CD4-positive, alpha-beta T cell treated with Interleukin-2 at 100 ng/mL for 4 hours (primary cell): ENCODE results near the gene TARS3.
"Not testable (repeated sequence)": the region's sequence is repeated elsewhere in the genome, so short reads cannot be mapped to it uniquely, and the experiment has no call there.

Experiments used
- DNase-seq: peaks from one replicate; pipeline ENCODE4 v3.0.0-alpha.2; 2020; ENCODE audit warnings: low spot score

TARS3 gene

DNA sequence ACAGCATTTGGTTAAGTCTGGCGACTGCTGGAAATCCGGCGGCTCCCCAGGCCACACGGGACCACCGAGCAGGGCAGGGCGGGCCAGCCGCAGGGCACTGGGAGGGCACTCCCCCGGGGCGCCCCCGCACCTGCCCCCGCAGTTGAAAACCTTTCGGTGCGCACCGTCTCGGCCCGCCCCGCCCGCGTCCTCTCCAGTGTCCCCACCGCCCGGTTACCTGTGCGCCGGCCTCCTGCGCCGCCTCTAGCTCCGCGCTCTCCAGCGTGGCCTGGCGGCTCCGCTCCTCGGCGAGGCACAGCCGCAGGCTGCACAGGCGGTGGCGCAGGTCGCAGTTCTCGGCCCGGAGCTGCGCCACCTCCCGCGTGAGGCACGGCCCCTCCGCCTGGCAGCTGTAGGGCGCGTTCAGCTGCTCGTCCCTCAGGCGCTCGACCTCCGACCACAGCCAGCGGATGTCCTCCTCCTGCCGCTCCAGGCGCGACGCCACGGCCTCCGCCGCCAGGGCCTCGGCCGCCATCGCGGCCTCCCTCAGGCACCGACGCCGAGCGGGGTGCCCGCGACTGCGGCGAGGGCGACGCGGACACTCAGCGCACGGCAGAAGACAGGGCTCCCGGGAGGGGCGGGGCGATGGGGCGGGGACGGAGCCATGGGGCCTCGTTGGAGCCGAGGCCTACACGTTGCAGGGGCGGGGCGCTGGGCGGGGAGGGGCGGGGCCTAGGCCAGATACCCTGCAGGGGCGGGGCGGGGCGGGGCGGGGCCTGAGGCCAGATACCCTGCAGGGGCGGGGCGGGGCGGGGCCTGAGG lies at the start of gene TARS3:
Gene TARS3 (minus strand): TSS at position 600 of the 801 bp plus-strand sequence. CDS start 86 bp downstream, at position 514.
- peak; percentile 96 for DNase-seq

DNA sequence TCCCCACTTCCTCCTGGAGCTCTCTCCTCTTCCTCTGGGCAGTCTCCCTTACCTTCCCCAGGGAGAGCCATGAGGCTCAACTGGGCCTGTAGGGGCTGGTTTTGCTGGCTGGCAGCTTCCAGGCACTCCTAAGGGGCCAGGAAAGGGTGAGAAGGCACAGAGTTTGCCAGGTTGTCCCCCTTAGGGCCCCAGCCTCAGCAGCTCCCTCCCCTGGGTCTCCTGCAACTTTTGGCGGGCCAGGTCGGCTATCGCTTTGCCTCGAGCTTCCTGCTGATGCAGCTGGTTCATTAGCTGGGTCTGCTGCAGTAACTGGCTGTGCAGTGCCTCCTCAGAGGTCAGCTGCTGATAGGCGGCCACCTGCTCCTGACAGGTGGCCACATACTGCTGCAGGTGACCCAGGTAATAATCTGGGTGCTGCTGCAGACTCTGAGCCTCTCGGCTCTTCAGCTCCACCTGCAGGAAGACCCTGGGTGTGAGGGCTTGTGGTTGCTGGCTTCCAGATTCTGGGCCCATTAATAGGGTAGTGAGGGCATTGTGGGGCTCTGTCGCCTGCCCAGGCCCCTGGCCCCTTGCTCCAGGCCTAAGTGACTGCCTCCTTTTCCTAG lies 49.3 kb upstream of the TARS3 start:
- peak; percentile 5 for DNase-seq

DNA sequence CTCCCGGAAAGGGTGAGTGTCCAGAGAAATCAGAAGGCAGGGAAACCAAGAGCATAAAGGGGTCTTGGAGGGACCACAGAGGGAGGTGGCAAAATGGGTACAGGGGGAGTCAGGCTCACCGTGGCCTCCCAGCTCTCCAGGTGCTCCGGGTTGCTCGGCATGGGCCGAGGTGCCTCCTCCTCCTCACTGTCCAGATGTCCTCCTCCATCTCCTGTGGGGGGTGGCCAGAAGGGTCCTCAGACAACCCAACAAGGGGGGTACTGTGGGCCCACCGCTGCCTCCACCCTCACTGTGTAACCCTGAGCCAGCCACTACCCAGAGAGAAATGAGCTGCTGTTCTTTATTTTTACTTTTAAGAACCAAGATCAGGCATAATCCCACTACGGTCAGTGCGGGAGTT lies 48.6 kb upstream of the TARS3 start:
- DNase-seq: no peak

DNA sequence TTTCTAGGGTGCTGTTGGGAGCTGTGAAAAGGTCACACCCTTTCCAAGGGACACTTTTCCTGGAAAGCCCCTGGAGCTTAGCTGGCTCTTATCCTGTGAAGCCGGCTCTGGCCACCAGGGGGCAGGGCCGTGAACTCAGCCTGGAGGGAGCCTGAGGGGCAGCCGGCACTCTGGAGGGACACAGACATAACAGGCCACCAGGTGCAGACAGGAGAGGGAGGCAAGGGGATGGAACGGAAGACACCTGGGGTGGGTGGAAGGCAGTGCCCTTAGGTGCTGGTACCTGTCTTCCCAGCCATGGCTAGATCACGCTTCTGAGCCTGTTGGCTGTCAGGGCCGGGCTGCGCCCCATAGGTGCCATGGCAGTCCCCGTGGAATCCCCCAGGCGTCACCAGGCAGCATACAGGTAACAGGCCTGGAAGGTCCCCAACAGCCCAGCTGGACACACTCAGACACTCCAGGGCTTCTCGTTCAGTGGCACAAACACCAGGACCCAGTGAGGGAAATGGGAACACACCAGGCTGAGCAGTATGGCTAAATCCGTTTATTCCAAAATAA lies 42.9 kb upstream of the TARS3 start:
- not testable (repeated sequence) for DNase-seq

DNA sequence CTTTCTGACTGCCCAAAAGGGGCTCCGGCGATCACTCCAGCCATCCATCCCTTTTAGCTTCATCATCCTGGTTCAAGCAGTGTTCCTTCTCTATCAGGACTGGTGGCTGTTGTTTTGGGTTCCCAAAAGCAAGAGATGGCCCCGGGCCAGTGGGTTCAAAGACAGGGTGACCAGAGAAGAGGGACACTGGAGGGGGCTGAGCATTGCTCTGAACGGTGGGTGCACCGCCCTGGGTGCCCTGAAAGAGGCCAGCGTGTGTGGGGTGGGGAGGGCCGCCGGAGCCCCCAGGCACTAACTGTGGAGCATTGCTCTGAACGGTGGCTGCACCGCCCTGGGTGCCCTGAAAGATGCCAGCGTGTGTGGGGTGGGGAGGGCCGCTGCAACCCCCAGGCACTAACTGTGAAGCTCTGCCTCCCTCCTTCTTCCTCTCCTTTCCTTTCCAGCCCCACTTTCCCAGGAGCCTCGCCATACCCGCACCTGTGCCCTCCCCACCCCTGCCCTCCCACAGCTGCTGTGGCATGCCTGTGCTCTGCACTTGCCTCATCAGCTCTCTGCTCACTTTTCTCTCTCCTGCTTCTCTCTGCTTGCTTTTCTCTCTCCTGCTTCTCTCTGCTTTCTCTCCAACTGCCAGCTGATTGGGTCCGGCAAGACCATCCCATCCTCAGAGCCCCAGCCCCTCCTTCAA lies 41.6 kb upstream of the TARS3 start:
- DNase-seq: no peak

DNA sequence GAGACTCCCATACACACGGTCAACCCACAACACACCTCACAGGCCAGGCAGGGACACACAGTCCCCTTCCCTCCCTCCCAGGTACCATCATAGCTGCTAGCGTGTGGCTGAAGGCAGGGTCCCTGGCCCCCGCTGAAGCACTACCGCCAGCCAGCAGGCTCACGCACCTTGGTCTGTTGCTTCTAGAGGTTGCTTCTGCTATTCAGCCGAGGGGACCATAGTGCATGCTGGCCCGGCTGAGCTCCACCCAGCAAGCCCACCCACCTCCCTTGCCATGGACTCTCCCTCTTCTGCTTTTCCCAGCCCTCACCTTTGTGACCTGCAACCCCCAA lies 41.0 kb upstream of the TARS3 start:
- DNase-seq: not testable (repeated sequence)

DNA sequence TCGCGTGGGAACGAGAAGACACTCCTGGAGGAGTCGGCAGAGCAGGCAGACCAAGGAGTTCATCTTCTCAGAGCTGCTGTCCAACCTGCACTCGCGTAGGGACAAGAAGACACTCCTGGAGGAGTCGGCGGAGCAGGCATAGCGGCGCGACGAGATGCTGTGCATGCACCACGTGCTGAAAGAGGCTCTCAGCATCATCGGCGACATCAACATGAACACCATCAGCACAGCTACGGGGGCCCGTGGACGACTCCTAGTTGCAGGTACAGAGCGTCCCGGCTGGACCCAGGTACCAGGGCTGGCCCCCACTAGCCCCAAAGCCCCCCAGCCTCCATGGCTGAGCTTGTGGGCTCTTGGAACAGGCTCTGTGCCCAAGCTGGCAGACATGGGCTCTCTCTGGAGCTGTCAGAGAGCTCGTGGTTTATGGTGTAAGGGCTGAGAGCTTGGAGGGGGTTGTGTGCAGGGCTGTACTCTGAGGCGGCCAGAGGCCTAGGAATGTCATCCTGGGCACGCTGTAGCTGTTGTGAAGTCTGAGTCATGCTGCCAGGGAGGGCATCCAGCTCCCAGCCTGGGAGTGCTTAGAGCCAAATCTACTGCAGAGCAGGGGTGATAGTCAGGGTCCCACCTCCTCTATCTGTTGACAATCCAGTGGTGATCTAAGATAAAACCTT lies 40.5 kb upstream of the TARS3 start:
- not testable (repeated sequence) for DNase-seq

DNA sequence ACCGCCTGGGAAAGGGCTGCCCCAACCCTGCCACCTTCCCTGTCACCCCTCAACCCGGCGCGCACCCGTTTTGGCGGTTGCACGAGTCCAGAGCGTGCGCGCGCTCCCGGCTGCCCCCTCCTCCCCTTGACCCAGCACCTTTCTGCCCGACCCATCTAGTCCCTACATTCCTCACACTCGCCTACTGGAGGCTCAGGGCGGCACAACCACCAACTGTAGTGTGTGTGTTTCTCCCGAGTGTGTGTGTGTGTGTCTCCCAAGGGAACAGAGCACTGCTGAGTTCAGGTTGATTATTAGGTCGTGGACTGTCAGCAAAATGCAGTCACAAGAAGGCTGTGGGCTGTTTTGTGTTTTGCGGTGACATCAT lies 22.4 kb upstream of the TARS3 start:
- not testable (repeated sequence) for DNase-seq

DNA sequence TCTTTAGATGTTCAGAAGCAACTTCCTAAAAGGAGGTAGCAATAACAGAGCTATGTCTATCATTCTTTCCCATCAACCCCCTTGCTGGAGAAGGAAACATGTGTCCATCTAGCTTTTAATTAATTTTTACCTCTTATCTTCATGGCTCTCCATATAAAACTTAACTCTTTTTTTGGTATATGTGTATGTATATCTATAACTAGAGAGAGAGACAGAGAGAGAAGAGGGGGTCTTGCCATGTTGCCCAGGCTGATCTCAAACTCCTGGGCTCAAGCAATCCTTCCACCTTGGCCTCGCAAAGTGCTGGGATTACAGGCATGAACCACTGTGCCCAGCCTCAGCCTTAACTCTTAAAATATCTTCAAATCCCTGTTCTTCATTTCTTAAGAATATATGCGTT lies 10.6 kb upstream of the TARS3 start:
- DNase-seq: not testable (repeated sequence)

DNA sequence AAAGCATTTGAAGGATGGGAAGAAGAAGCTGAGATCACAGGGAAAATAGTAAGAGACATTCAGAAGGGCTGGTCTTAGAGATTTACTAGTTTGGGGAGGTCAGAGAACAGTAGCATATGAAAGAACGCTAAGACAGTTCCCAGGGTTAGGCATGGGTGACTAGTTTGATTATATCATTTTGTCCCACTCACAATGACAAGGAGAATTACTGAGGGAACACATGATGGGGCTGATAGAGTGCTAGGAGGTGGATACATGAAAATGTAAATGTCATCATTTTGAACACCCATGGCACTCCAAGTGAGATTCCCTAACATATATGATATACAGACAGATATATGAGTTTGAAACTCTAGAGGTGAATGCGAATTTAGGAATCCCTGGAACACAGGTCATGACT lies 9.3 kb upstream of the TARS3 start:
- DNase-seq: no peak

DNA sequence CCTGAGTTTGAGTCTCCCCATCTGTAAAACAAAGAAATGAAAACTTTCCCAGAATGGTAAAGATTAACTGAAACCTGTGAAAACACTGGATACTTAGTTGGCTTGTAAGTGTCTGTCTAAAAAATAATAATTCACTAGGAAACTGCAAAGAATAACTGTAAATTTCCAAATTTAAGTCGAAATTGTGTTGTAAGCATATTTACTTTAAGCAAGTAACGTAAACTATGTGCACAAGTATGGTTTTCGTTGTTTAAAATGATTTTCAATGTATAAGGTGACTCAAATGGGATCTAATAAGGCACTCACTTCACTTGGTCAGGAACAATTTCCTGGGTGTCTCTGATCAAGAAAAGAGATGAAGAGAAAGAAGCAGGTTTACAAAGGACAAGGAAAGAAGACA lies 8.5 kb upstream of the TARS3 start:
- no peak for DNase-seq

DNA sequence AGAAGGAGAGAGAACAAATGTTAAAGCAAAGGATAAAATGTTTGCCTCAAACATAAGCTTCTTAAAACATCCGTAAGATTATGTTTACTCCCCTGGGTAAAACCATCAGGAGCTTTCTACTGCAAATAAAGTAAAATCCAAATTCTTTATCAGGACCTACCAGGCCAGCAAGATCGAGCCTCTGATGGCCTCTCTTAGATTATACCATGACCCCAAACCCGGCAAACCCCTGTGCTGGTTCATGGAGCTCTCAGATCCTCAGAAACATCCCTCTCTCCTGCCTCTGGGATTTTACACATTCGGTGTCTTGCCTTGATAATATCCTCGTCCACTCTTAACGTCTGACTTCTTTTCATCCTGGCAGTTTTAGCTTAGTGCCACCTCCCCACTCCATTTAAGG lies 7.5 kb upstream of the TARS3 start:
- no peak for DNase-seq

DNA sequence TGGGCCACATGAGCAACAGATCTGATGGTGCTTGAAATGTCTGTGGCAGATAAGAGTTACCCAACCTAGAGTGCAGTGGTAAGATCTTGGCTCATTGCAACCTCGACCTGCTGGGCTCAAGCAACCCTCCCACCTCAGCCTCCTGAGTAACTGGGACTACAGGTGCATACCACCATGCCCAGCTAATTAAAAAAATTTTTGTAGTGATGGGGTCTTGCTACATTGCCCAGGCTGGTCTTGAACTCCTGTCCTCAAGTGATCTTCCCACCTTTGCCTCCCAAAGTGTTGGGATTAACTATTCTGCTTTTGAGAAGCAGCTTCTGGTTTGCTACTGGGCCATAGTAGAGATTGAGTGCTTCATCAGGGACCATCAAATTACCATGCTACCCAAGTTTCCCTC lies 2.9 kb upstream of the TARS3 start:
- DNase-seq: no peak

DNA sequence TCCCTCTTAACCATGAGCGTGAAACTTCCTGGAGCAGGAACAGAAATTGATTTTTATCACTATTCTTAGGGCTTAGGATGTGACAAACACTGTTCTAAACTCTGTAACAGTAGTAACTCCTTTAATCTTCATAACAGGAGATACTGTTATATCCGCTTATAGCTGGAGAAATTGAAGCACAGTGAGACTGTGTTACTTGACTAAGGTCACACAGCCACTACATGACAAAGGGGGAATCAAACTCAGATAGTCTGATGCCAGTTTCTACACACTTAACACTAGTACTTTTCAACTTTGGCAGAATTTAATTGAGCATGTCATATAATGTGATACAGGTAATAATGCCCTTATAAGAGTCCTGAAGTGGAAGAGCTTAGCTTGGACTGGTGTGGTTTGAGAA lies 800 bp upstream of the TARS3 start:
- DNase-seq: no peak

DNA sequence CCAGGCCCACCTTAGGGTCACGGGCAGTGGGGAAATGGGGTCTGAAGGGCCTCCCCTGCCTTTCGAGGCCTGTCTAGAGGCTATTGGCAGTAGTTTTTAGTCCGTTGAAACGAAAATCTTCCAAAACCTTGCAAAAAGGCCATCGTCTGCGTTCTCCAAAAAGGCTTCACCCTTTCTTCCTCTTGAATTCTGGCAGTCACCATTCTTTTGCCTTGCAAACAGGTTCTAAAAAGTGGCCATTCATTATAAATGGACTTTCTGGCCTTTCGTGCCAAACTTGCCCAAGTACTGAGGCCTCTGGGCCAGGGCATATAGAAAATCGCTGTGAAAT lies 367 bp upstream of the TARS3 start:
- DNase-seq: no peak

DNA sequence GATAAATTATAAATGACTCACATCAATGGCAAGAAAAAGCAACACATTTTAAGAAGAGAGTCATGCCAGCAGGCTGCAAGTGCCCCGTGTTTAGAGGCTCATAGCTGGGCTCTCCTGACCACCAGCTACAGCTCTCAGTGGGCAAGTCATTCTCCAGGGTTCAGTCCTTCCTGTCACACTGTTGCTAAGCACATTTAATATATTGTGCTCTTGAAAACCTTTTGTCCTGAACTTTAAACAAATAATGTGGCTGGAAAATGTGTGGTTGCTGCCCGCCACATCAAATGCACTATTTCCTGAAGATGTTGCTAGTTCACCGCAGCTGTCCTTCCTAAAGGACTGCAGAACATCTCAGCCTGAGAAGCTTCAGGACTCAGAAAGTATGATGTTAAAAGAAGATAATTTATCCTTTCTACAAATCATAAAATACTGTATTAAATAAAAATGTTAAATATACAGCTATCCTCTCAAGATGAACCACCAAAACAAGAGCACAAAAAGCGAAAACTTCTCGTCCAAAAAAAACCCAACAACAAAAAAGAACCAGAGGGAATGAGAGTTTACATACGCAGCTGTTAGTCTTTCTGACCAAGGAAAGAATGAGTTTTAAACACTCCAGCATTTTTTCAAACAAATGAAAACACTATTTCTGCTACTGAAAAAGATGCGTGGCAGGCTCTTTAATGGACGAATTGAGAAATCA lies 951 bp downstream of the TARS3 start:
- DNase-seq: peak; percentile 42

DNA sequence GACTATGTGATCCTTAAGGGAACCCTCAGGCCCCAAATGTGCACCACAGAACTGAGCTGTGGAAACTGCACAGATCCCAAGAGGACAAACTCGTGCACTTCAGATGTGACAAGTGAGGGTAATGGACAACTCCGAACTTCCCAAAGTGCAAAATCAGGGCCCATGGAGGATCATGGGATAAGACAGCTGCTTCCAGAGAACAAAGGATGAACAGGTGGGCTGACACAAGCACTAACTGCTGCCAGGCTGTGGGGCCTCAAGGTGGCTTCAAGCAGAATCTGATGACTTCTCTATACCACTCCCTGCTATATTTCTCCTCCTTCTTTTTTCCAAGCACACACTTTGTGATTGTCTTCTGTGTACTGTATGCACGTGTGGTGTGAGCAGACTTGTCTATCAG lies 5.4 kb downstream of the TARS3 start:
- DNase-seq: no peak

DNA sequence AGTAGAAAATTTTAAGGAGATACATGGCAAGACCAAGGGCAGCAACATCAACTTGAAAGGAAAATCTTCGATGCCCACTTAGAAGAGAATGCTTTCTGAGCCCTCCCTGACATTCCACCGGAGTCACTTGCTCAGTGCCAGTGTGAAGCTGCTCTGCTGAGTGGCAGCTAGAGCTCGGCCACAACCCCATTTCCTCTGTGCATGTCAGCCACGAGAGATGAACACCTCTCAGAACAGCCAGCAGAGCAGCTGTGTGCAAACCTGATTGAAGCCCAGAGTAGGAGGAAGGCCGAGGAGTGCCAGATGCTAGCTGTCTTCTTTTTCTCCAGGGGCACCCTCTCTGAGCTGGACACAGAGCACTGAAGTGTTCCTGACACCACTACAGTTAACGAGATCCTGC lies 12.2 kb downstream of the TARS3 start:
- DNase-seq: no peak

DNA sequence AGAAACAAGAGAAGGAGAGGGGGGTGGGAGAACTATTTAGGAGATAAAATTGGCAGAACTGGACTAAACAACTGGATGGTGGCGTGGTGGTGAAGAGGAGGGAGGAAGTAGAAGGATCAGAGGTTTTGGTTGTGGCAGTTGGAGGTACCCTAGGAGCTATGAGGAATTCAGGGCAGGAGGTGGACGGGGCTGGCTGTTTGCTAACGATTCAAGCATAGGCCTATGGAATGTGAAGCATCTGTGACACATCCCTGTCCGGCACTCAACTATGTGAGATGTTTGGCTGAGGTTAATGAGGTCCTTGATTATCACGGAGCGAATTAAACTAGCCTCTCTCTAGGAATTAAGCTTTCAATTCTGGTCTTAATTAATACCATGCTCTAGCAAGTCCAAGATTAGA lies 13.5 kb downstream of the TARS3 start:
- no peak for DNase-seq

DNA sequence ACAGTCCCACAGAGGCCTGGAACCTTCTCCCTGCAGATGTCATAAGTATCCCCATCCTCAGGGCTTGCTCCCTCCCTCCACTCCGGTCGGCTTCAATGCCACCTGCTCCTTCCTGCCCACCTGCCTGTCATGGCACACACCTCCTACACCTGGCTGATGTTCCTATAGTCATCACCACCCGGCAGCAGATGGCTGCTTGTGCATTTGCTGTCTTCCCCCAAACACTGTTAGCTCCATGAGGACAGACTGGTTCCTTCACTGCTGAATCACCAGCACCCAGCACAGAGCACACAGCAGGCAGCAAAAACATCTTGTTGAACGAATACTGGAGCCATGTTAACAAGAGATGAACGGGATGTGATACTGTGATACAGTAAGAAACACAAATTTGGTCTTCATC lies 14.8 kb downstream of the TARS3 start:
- no peak for DNase-seq

DNA sequence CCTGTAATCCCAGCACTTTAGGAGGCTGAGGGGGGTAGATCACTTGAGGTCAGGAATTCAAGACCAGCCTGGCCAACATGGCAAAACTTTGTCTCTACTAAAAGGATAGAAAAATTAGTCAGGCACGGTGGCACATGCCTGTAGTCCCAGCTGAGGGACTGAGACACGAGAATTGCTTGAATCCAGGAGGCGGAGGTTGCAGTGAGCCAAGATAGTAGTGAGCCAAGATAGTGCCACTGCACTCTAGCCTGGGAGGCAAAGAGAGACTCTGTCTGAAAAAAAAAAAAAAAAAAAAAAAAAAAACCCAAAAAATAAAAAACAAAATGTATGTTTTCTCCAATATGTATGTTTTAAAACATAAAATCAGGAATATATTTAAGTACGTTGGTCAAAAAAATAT lies 16.3 kb downstream of the TARS3 start:
- no peak for DNase-seq

DNA sequence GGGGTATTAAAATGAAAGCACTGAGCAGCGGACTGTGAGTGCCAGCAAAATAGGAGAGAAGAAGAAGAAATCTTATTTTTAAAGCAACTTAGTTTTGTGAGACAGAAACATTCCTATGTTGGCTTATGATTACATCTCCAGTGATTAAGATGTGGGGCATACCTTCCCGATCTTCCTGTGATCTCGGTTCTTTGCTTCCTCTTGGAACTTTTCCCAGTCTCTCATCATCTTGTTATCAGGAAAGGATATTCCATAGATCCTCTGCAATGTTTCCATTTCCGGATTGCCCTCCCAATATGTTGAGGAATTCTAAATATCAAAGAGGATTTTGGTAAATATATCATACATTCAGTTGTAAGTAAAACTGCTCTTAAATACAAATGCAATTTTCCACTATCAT lies 22.2 kb downstream of the TARS3 start:
- no peak for DNase-seq
